IMR-90 (cell line): ENCODE results near the gene LAMP5. TPM values are rescaled to one million over a fixed set of nuclear protein-coding genes. Genes with fewer than 3 reads are reported as not detected.

ENCODE experiments used
- ATAC-seq: fragments of 200-7000 bp; cut with Tn5 transposase; 2 replicates; pipeline ENCODE4 v1.9.1; 2020; ENCODE audit warnings: low read depth, mild to moderate bottlenecking, moderate library complexity
- BruUV-seq: library from RNA; stranded (reverse); fragments of 400-500 nt; replicated peaks from 2 replicates; lab custom pipeline; 2021; lab: Mats Ljungman, UMichigan
- CTCF ChIA-PET: fragments of 300-600 bp; formaldehyde crosslinking; extraction: SDS; loops from one replicate; lab custom pipeline; 2021; ENCODE audit warnings: antibody characterized with exemption; lab: Yijun Ruan, JAX
- POLR2A ChIA-PET: fragments of 300-600 bp; sonication (Branson Sonifier 250); formaldehyde crosslinking; loops from one replicate; lab custom pipeline; 2022; ENCODE audit warnings: antibody characterized with exemption; ENCODE audit not compliant: unreplicated experiment; lab: Charles Lee
- DNase-seq: peaks from one replicate; pipeline ENCODE4 v3.0.0; 2013
- H2AFZ ChIP-seq: replicated peaks from 2 replicates; pipeline ENCODE3; 2013; ENCODE audit warnings: low read length, mild to moderate bottlenecking; ENCODE audit not compliant: poor library complexity
- H2AK5ac ChIP-seq: 2 replicates; pipeline ENCODE4 v1.6.1; 2013; ENCODE audit warnings: low read depth, low read length, inconsistent platforms
- H2AK9ac ChIP-seq: replicated peaks from 2 replicates; pipeline ENCODE3; 2013; ENCODE audit warnings: mild to moderate bottlenecking, low read depth, low read length, moderate library complexity; ENCODE audit not compliant: poor library complexity
- H2BK120ac ChIP-seq: 2 replicates; pipeline ENCODE4 v1.6.1; 2013; ENCODE audit warnings: low read depth, low read length, inconsistent platforms
- H2BK15ac ChIP-seq: 3 replicates; pipeline ENCODE4 v1.6.1; 2013; ENCODE audit warnings: low read depth, low read length, inconsistent platforms
- H2BK20ac ChIP-seq: 2 replicates; pipeline ENCODE4 v1.6.1; 2013; ENCODE audit warnings: low read depth, mild to moderate bottlenecking, inconsistent platforms, low read length, moderate library complexity
- H2BK5ac ChIP-seq: 2 replicates; pipeline ENCODE4 v1.6.1; 2013; ENCODE audit warnings: mild to moderate bottlenecking, low read depth, low read length, inconsistent platforms; ENCODE audit not compliant: poor library complexity, severe bottlenecking
- H3K14ac ChIP-seq: replicated peaks from 2 replicates; pipeline ENCODE4 v1.6.1; 2013; ENCODE audit warnings: low read depth, low read length, inconsistent platforms
- H3K18ac ChIP-seq: 2 replicates; pipeline ENCODE4 v1.6.1; 2013; ENCODE audit warnings: low read depth, low read length, control low read depth
- H3K23ac ChIP-seq: 2 replicates; pipeline ENCODE4 v1.6.1; 2013; ENCODE audit warnings: low read depth, low read length, inconsistent platforms
- H3K27ac ChIP-seq: 2 replicates; pipeline ENCODE4 v1.5.1; 2013; ENCODE audit warnings: mild to moderate bottlenecking, control low read depth, low read length; ENCODE audit not compliant: insufficient read depth
- H3K27me3 ChIP-seq: 2 replicates; pipeline ENCODE4 v1.6.1; 2013; ENCODE audit warnings: low read length; ENCODE audit not compliant: control insufficient read depth, insufficient read depth
- H3K36me3 ChIP-seq: 2 replicates; pipeline ENCODE4 v1.6.1; 2013; ENCODE audit warnings: low read length, mixed read lengths; ENCODE audit not compliant: control insufficient read depth, insufficient read depth
- H3K4ac ChIP-seq: 2 replicates; pipeline ENCODE4 v1.6.1; 2013; ENCODE audit warnings: low read depth, low read length, inconsistent platforms
- H3K4me1 ChIP-seq: 2 replicates; pipeline ENCODE4 v1.6.1; 2013; ENCODE audit warnings: low read length, mixed read lengths; ENCODE audit not compliant: control insufficient read depth, insufficient read depth
- H3K4me2 ChIP-seq: 2 replicates; pipeline ENCODE4 v1.6.1; 2013; ENCODE audit warnings: low read depth, mild to moderate bottlenecking, control low read depth, low read length, moderate library complexity
- H3K4me3 ChIP-seq: 2 replicates; pipeline ENCODE4 v1.5.1; 2013; ENCODE audit warnings: low read depth, mild to moderate bottlenecking, control low read depth, low read length, moderate library complexity; ENCODE audit not compliant: insufficient read depth
- H3K56ac ChIP-seq: 2 replicates; pipeline ENCODE4 v1.6.1; 2013; ENCODE audit warnings: low read length, inconsistent platforms; ENCODE audit not compliant: insufficient read depth; ENCODE audit errors: extremely low read depth
- H3K79me1 ChIP-seq, 2 experiments: 2 replicates each; pipeline ENCODE4 v1.6.1; 2013; ENCODE audit warnings: low read length in 2 of 2, inconsistent platforms in 1 of 2, low read depth in 1 of 2
- H3K9ac ChIP-seq: 2 replicates; pipeline ENCODE4 v1.6.1; 2013; ENCODE audit warnings: low read depth, low read length, control low read depth
- H3K9me1 ChIP-seq: 2 replicates; pipeline ENCODE4 v1.6.1; 2013; ENCODE audit warnings: low read length, inconsistent platforms; ENCODE audit not compliant: insufficient read depth
- H3K9me3 ChIP-seq: 2 replicates; pipeline ENCODE4 v1.6.1; 2013; ENCODE audit warnings: low read length; ENCODE audit not compliant: control insufficient read depth, insufficient read depth
- H4K20me1 ChIP-seq: 2 replicates; pipeline ENCODE4 v1.6.1; 2013; ENCODE audit warnings: low read length, inconsistent platforms; ENCODE audit not compliant: insufficient read depth
- H4K5ac ChIP-seq: 2 replicates; pipeline ENCODE4 v1.6.1; 2013; ENCODE audit warnings: mild to moderate bottlenecking, low read depth, low read length, control low read depth
- H4K8ac ChIP-seq, 2 experiments: 2 replicates each; pipeline ENCODE4 v1.6.1; 2013; ENCODE audit warnings: low read depth in 2 of 2, low read length in 2 of 2, control low read depth in 1 of 2, inconsistent platforms in 1 of 2
- H4K91ac ChIP-seq: 2 replicates; pipeline ENCODE4 v1.6.1; 2013; ENCODE audit warnings: low read depth, low read length, inconsistent platforms; ENCODE audit not compliant: insufficient read depth
- CEBPB ChIP-seq: IDR thresholded peaks from 2 replicates; pipeline ENCODE4 v1.6.1; 2012; ENCODE audit warnings: low read depth, low read length, improper control_type of control experiment
- CHD1 ChIP-seq: IDR thresholded peaks from 2 replicates; pipeline ENCODE4 v1.6.1; 2012; ENCODE audit warnings: low read depth, low read length, improper control_type of control experiment
- CTCF ChIP-seq: conservative IDR thresholded peaks from 2 replicates; pipeline ENCODE4 v1.5.1; 2012; ENCODE audit warnings: mild to moderate bottlenecking, low read depth, low read length, improper control_type of control experiment
- ELK1 ChIP-seq: fragments of 150-350 bp; IDR thresholded peaks from 2 replicates; pipeline ENCODE4 v1.6.1; 2016; ENCODE audit warnings: low read depth, mild to moderate bottlenecking, low read length, moderate library complexity, borderline replicate concordance
- FOS ChIP-seq: fragments of 150-350 bp; IDR thresholded peaks from 2 replicates; pipeline ENCODE4 v1.6.1; 2016; ENCODE audit warnings: low read depth, low read length
- MAZ ChIP-seq: IDR thresholded peaks from 2 replicates; pipeline ENCODE4 v1.6.1; 2012; ENCODE audit warnings: low read depth, mild to moderate bottlenecking, low read length, improper control_type of control experiment, moderate library complexity, borderline replicate concordance
- MXI1 ChIP-seq: IDR thresholded peaks from 2 replicates; pipeline ENCODE4 v1.6.1; 2012; ENCODE audit warnings: low read depth, mild to moderate bottlenecking, low read length, moderate library complexity, borderline replicate concordance
- NFE2L2 ChIP-seq: fragments of 150-350 bp; IDR thresholded peaks from 2 replicates; pipeline ENCODE4 v1.6.1; 2016; ENCODE audit warnings: low read depth, mild to moderate bottlenecking, low read length
- POLR2A ChIP-seq: IDR thresholded peaks from 2 replicates; pipeline ENCODE4 v1.6.1; 2012; ENCODE audit warnings: mild to moderate bottlenecking, low read depth, low read length
- RAD21 ChIP-seq: IDR thresholded peaks from 2 replicates; pipeline ENCODE4 v1.6.1; 2012; ENCODE audit warnings: low read length, improper control_type of control experiment
- RCOR1 ChIP-seq: IDR thresholded peaks from 2 replicates; pipeline ENCODE4 v1.6.1; 2012; ENCODE audit warnings: mild to moderate bottlenecking, low read length, improper control_type of control experiment; ENCODE audit not compliant: insufficient replicate concordance
- RFX5 ChIP-seq: IDR thresholded peaks from 2 replicates; pipeline ENCODE4 v1.8.0; 2012; ENCODE audit warnings: low read depth, mild to moderate bottlenecking, low read length, moderate library complexity
- SMC3 ChIP-seq: fragments of 150-350 bp; IDR thresholded peaks from 2 replicates; pipeline ENCODE4 v1.6.1; 2016; ENCODE audit warnings: low read depth, mild to moderate bottlenecking, antibody characterized with exemption, low read length, moderate library complexity
- USF2 ChIP-seq: fragments of 150-350 bp; IDR thresholded peaks from 2 replicates; pipeline ENCODE4 v1.6.1; 2017; ENCODE audit warnings: mild to moderate bottlenecking, antibody characterized with exemption, low read length, low read depth
- WGBS, 2 experiments: methylation state at CpG; one replicate each; pipeline versions ENCODE4 v1.1.5 to v1.1.7; 2013; ENCODE audit warnings: missing lambda C conversion rate in 2 of 2; ENCODE audit not compliant: insufficient read length in 1 of 2; ENCODE audit errors: extremely low coverage in 2 of 2; 5-methylcytosine and 5-hydroxymethylcytosine counted together
- dilution Hi-C: fragments of 300-500 bp; cut with HindIII; formaldehyde crosslinking; loops from one replicate; pipeline ENCODE4 v1.14.3; 2018; ENCODE audit warnings: low sequenced_read_pairs; ENCODE audit not compliant: unreplicated experiment
- in situ Hi-C: fragments of 300-500 bp; cut with MboI; formaldehyde crosslinking; loops from 3 replicates; pipeline ENCODE4 v1.14.3; 2019; ENCODE audit warnings: low sequenced_read_pairs, inconsistent platforms, mixed read lengths
- intact Hi-C: fragments of 100-400 bp; cut with micrococcal nuclease; formaldehyde crosslinking; loops from 2 replicates; pipeline ENCODE4 v1.10.0; 2022
- polyA plus RNA-seq, 3 experiments: library from polyadenylated mRNA; depleted of rRNA; stranded (reverse); fragments of >200 nt; gene quantifications; 2 replicates each; pipeline ENCODE4 v1.2.3, GENCODE V29; 2012; ENCODE audit warnings: low replicate concordance in 1 of 3
- total RNA-seq: library from RNA; depleted of rRNA; stranded (reverse); fragments of >200 nt; gene quantifications from 2 replicates; pipeline ENCODE4 v1.2.3, GENCODE V29; 2012

Gene LAMP5
- total and polyA plus RNA-seq, 2 of the 4 experiments (the other 2 are of a cell fraction) = not detected

GRCh38 chr20:9566977-9567376, 52.6 kb downstream of the LAMP5 start:
- no peak overlapping the region for H4K8ac ChIP-seq
- H2BK20ac ChIP-seq = no peak overlapping the region
- H4K20me1 ChIP-seq = no peaks in the 10 kb centered on the region
- ATAC-seq (no peak), DNase-seq (no peak)
- in situ Hi-C loops (no loop called here), dilution Hi-C loops (no loop called here), intact Hi-C loops (no loop called here)
- H3K4ac ChIP-seq = no peak overlapping the region
- H3K9me3 ChIP-seq = no peaks in the 10 kb centered on the region
- no peak overlapping the region for H2BK5ac ChIP-seq
- no peak overlapping the region for H2AK9ac ChIP-seq
- H3K27me3 ChIP-seq = peaks cover 21% of the 10 kb centered on the region
- no CpG with 5 or more reads among the region's 1 CpG for WGBS, 2 experiments
- no peak overlapping the region for H3K27ac ChIP-seq
- H3K18ac ChIP-seq = no peak overlapping the region
- BruUV-seq = no TSS peak
- H2AFZ ChIP-seq = no peak overlapping the region
- H3K4me1 ChIP-seq = no peaks in the 10 kb centered on the region
- H3K79me1 ChIP-seq = no peaks in the 10 kb centered on the region
- H3K23ac ChIP-seq = no peak overlapping the region
- no peak overlapping the region for H4K5ac ChIP-seq
- H2BK120ac ChIP-seq = no peak overlapping the region
- no peak overlapping the region for H2BK15ac ChIP-seq
- H3K4me3 ChIP-seq = no peak overlapping the region
- no peak overlapping the region for H3K56ac ChIP-seq
- no peak overlapping the region for H3K9ac ChIP-seq
- H2AK5ac ChIP-seq = no peak overlapping the region
- TF ChIP-seq FOS (no peak), POLR2A (no peak), RCOR1 (no peak), RFX5 (no peak), ELK1 (no peak), SMC3 (no peak), CTCF (no peak), NFE2L2 (no peak), CEBPB (no peak), USF2 (no peak), MAZ (no peak), RAD21 (no peak), CHD1 (no peak), MXI1 (no peak)
- no peak overlapping the region for H3K4me2 ChIP-seq
- H3K36me3 ChIP-seq = no peaks in the 10 kb centered on the region
- ChIA-PET POLR2A (no interaction called here), CTCF (no interaction called here)
- no peaks in the 10 kb centered on the region for H3K9me1 ChIP-seq
- no peak overlapping the region for H3K14ac ChIP-seq
- no peak overlapping the region for H4K91ac ChIP-seq
